GM19452 (cell line): Measurements from ENCODE around the gene EFEMP1.

Source experiments
- ATAC-seq: cut with Tn5 transposase; IDR thresholded peaks from one replicate; pipeline ENCODE4 v1.9.1; 2021; ENCODE audit not compliant: unreplicated experiment

Gene EFEMP1

DNA sequence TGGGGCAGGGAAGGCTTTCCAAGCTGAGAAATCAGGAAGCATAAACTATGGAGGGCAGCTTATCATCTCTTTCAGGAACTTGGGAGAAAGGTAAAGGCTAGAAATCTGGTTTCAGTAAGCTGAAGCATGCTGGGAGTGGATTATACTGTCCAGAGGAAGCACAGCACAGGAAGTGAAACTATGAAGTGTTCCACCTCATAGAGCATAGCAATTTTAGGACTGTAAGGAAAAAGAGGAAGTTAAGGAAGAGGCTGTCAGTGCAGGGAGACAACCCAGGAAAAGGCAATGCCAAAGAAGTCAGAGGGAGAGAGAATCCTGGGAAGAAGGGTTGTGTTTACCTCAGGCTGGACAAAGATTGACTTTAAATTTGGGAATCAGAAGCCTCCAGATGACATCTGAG, 51.9 kb downstream of the EFEMP1 start:
- no peak for ATAC-seq

- ATAC-seq: no peak
Observed at GRCh38 chr2:55869637-55870325, 53.8 kb downstream of the EFEMP1 start.

- ATAC-seq: no peak
Observed at GRCh38 chr2:55865096-55865835, 58.3 kb downstream of the EFEMP1 start.

GRCh38 chr2:55864351-55865084, 59.1 kb downstream of the EFEMP1 start:
- ATAC-seq: no peak

DNA sequence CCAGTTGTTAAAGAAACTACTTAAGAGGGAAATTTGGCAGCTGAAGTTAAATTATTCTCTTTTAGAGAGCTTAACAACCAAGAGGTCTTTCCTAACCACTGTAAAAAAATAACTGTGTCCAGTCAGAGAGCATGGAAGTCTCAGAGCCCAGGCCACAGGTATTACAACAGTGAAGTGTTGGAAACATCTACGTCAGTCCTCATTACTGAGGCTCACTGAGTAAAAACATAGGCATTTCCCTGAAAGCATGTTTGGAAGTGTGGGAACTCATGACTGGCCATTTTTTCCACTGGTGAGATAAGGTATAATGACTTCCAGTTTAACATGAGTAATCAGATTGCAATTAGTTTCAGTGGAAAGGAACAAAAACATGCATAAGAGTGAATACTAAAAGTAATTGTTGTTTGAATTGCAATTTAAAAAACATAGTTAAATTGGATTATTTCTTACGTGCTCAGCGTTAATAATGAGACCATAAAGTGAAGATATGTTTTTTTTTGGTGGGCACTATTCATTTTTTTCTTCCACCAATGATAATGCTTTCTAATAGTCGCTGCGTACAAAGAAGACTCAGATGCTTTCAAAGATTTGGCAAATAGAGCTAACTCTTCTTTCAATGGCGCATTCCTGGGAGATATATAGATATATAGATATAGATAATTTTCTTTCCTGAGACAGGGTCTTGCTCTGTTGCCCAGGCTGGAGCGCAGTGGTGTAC, 60.8 kb downstream of the EFEMP1 start:
- ATAC-seq: no peak

- ATAC-seq: no peak
Observed at GRCh38 chr2:55862246-55862645, 61.3 kb downstream of the EFEMP1 start.

GRCh38 chr2:55861733-55862132, 61.8 kb downstream of the EFEMP1 start:
- no peak for ATAC-seq

GRCh38 chr2:55860832-55861231, 62.8 kb downstream of the EFEMP1 start:
- ATAC-seq: no peak

- no peak for ATAC-seq
Observed at GRCh38 chr2:55859875-55860274, 63.7 kb downstream of the EFEMP1 start.

- no peak for ATAC-seq
Observed at GRCh38 chr2:55857766-55858165, 65.8 kb downstream of the EFEMP1 start.

GRCh38 chr2:55856936-55857335, 66.6 kb downstream of the EFEMP1 start:
- ATAC-seq: no peak

DNA sequence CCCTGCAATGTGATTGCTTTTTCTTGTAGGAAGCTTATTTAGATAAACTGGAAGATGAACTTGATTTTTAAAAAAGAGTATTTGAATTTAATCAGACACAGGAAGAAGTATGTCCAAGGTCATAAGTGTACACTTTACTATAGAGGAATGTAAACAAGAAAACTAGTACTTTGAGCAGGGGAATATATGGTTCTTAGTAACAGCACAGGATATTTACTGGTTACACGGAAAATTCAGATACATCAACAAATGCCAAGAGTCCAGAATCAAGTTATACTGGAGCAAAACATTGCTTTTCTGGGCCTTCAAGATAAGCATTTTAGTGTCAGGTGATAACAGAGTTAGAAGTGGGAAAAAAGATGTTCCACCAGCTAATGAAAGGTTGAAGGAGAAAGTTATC, 75.5 kb downstream of the EFEMP1 start:
- ATAC-seq: no peak

DNA sequence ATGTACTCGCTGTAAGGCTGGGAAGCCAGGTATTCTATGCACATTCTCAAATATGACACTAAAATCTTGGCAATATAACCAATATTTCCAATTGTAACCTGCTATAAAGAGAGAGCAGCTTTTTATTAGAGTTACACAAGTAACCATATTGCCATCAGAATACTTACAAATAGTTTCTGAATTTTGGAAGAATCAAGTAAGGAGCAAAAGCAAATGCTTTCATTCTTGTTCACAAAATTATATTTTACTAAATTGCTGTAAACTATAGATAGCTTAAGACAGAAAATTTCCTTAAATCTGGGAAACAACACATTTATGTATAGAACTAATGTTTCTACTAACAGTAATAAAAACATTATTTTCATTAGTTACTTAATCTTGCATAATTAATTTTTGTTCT, 77.2 kb downstream of the EFEMP1 start:
- no peak for ATAC-seq

DNA sequence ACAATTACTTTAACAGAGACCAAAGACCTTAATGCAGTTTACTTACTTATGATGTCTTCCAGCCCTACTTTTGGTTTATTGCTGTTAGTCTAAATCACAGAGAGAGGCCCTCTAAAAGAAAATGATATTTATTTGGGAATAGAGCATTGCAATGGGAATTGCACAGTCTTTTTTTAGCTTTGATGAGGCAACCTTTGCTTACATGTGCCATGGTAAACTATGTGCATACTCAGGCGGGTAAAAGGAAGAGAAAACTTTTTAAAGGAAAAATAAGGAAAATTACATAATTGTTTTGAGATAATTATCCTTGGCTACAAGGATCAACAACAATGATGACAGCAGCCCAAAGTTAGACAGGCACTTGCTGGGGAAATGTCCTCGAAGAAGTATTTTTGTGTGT, 78.6 kb downstream of the EFEMP1 start:
- no peak for ATAC-seq

GRCh38 chr2:55843994-55844345, 79.6 kb downstream of the EFEMP1 start:
- ATAC-seq: no peak

- ATAC-seq: no peak
Observed at GRCh38 chr2:55843096-55843993, 80.2 kb downstream of the EFEMP1 start.

- no peak for ATAC-seq
Observed at GRCh38 chr2:55842046-55842445, 81.5 kb downstream of the EFEMP1 start.

- no peak for ATAC-seq
Observed at GRCh38 chr2:55840460-55840859, 83.1 kb downstream of the EFEMP1 start.

DNA sequence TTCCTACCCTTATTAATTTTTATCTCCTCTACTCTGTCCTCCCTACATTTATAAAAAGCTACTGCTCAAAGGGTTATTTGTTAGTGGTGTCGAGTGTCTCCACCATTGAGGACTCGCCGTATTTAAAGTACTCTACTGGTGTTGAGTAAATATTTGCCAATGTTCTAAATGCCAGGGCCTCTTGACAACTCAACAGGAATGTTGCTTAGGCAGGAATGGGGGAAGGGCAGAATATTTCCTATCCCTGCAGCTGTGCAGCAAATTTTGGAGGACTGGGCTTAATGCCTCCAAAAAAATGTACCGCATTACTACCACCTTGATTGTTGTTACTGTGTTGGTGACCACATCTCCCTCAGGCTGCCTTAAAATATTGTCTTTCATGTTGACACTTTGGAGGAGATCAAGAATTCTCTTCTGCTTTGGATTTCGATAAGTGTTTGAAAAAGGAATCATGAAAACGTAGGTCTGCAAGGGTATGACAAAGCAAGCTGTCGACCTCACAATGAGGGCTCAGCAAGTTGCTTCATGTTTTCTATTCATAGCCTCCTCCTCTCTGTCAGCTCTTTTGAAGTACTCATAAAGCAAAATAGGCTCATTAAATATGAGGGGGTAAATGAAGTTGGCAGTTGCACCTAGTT, 84.3 kb downstream of the EFEMP1 start:
- no peak for ATAC-seq

DNA sequence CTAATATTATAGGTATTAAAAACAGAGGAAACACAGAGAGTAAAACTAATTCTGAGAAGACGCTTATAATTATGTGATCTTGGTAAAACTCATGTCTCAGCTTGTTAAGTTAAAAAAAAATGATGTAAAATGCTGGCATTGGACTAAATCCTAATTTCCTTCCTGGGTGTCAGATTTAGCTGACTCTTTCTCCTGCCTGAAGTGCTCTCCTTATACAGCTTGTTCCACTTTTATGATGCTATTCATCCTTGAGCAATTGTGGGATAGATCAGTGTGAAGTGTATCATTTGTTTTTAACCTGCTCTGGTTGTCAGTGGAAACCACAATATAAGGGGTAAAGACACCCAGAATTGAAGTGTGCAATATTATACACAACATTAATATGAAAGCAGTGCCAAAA, 84.9 kb downstream of the EFEMP1 start:
- ATAC-seq: no peak
